Thymus (tissue), 11 donors: ENCODE results near the gene TBX5. TPM values are rescaled to one million over a fixed set of nuclear protein-coding genes. Genes with fewer than 3 reads are reported as not detected.

Experiments
- DNase-seq, 9 donors: peaks; one replicate each; pipeline ENCODE4 v3.0.0-alpha.2; 2013; ENCODE audit warnings: low spot score in 9 of 9, low read depth in 6 of 9, missing footprints in 1 of 9
- H3K27ac ChIP-seq, 2 donors: one replicate each; pipeline ENCODE4 v1.5.1; 2013; ENCODE audit warnings: control low read depth in 1 of 2, low read depth in 1 of 2, low read length in 1 of 2, mild to moderate bottlenecking in 1 of 2, moderate library complexity in 1 of 2
- H3K27me3 ChIP-seq, 2 donors: one replicate each; pipeline ENCODE4 v1.5.1; 2013; ENCODE audit warnings: low read length in 1 of 2; ENCODE audit not compliant: control insufficient read depth in 2 of 2, insufficient read depth in 1 of 2
- H3K36me3 ChIP-seq, 2 donors: one replicate each; pipeline ENCODE4 v1.5.1; 2013; ENCODE audit warnings: low read length in 1 of 2, mild to moderate bottlenecking in 1 of 2, moderate library complexity in 1 of 2; ENCODE audit not compliant: control insufficient read depth in 2 of 2, insufficient read depth in 2 of 2
- H3K4me1 ChIP-seq, 2 donors: one replicate each; pipeline ENCODE4 v1.5.1; 2013; ENCODE audit warnings: low read length in 2 of 2; ENCODE audit not compliant: control insufficient read depth in 2 of 2, insufficient read depth in 2 of 2
- H3K4me3 ChIP-seq, 2 donors: one replicate each; pipeline ENCODE4 v1.5.1; 2013; ENCODE audit warnings: low read length in 2 of 2, control low read depth in 1 of 2, mild to moderate bottlenecking in 1 of 2
- H3K9me3 ChIP-seq, 2 donors: one replicate each; pipeline ENCODE4 v1.5.1; 2013; ENCODE audit warnings: low read length in 1 of 2, mild to moderate bottlenecking in 1 of 2; ENCODE audit not compliant: control insufficient read depth in 2 of 2, insufficient read depth in 1 of 2
- WGBS: extraction: QIAGEN DNeasy Blood & Tissue Kit; methylation state at CpG from one replicate; pipeline ENCODE4 v1.1.7; 2013; 5-methylcytosine and 5-hydroxymethylcytosine counted together
- polyA plus RNA-seq: library from polyadenylated mRNA; stranded (reverse); fragments of 200-250 nt; gene quantifications from one replicate; pipeline ENCODE4 v1.2.3, GENCODE V29; 2013
- total RNA-seq: library from RNA; stranded (reverse); fragments of 120-200 nt; gene quantifications from one replicate; pipeline ENCODE4 v1.2.4, GENCODE V29; 2013
- donor health status: healthy.

TBX5 gene
- total and polyA plus RNA-seq, 2 donors, result 0.02 TPM; not detected in 1

- no peak overlapping the region for H3K4me3 ChIP-seq
- H3K27me3 ChIP-seq, result peaks cover 57 to 75% of the 10 kb centered on the region in 2 donors
- H3K36me3 ChIP-seq, result no peaks in the 10 kb centered on the region
- DNase-seq, result no peak
- H3K4me1 ChIP-seq, result no peaks in the 10 kb centered on the region
- no peaks in the 10 kb centered on the region for H3K9me3 ChIP-seq
- H3K27ac ChIP-seq, result no peak overlapping the region
- 28% methylated on average over 11 of the region's 11 CpGs for WGBS
These were observed 9.1 kb upstream of the TBX5 start for GRCh38 chr12:114414866-114415524.

- H3K27me3 ChIP-seq, result peaks cover 65 to 80% of the 10 kb centered on the region in 2 donors
- no peak overlapping the region for H3K4me3 ChIP-seq
These were observed 8.3 kb upstream of the TBX5 start for GRCh38 chr12:114414031-114414865.

DNA sequence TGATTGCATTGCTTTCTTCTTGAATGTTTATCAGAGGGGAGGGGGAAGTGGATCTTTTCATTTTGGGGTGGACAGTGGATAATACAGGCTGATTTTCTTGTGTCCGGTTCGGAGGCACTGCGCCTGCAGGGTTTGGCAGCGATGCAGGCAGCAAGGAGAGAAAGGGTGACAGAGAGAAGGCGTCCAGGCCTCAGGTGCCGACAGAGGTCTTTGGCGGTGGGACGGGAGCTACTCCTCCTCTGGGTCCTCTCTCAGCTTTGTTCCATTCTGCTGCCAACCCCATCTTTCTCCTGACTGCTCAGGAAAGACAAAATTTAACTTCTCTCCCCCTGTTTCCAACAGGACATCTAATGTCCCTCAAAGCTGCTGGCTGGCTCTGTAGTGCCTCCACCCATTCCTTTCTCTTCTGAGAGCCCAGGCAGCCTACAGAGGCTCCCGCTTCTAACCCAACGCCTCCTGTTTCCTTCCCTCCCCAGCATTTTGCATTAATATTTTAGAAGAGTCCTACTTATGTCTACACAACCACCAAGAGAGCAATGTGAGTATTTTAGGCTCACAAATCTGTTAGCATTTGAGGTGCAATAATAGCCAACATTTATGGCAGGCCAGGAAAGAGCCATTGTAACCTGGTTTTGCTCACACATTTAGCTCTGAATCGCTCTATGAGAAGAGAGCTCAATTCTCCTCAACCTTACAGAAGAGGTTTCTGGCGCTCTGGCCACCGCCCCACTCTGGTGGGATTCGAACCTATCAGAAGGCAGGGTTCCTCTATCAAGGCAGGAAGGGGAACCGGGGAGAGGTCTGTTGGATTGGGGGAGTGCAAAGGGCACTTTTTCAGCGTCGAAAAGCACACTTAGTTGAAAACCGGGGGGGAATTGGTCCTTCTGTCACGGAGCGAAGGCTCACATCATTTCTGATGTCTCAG is 7.1 kb upstream of the TBX5 start:
- no peak overlapping the region for H3K27ac ChIP-seq
- peaks cover 76 to 90% of the 10 kb centered on the region in 2 donors for H3K27me3 ChIP-seq
- H3K36me3 ChIP-seq, result no peaks in the 10 kb centered on the region
- no peaks in the 10 kb centered on the region for H3K4me1 ChIP-seq
- WGBS, result 7% methylated on average over 20 of the region's 20 CpGs
- DNase-seq, result no peak
- H3K4me3 ChIP-seq, result no peak overlapping the region
- no peaks in the 10 kb centered on the region for H3K9me3 ChIP-seq

More at GRCh38 chr12:114414031-114414865, 8.3 kb upstream of the TBX5 start:
- Histone ChIP-seq H3K4me1 (no peaks in the 10 kb centered on the region), H3K9me3 (no peaks in the 10 kb centered on the region), H3K36me3 (no peaks in the 10 kb centered on the region), H3K27ac (no peak overlapping the region)
- 4% methylated on average over 48 of the region's 48 CpGs for WGBS
- DNase-seq, result no peak

DNA sequence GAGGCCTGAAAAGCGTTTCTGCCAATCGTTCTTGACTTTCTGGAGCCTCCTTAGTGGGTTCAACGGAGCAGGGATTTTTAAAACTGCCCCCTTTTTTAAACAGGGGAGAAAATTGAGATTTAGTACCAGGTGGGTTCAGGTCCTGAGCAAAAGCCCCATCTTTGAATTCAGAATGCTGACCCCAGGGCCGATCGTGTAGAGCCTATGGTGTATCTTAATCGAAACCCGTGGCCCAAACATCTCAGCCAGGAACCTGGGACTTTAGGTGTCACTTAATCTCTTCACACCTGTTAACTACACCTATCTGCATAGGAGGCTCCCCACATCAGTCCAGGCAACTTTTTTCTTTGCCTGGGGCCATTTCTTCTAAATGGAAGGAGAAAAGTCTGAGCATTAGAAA is 6.4 kb upstream of the TBX5 start:
- Histone ChIP-seq H3K36me3 (no peaks in the 10 kb centered on the region), H3K27me3 (peaks cover 84 to 95% of the 10 kb centered on the region in 2 donors), H3K27ac (no peak overlapping the region), H3K4me1 (no peaks in the 10 kb centered on the region), H3K4me3 (no peak overlapping the region), H3K9me3 (no peaks in the 10 kb centered on the region)
- 6% methylated on average over 7 of the region's 7 CpGs for WGBS
- DNase-seq, result no peak

- DNase-seq, result no peak
- Histone ChIP-seq H3K9me3 (no peaks in the 10 kb centered on the region), H3K4me1 (no peaks in the 10 kb centered on the region), H3K27ac (no peak overlapping the region), H3K36me3 (no peaks in the 10 kb centered on the region), H3K4me3 (no peak overlapping the region), H3K27me3 (peaks cover 94 to 100% of the 10 kb centered on the region in 2 donors)
- WGBS, result 16% methylated on average over 14 of the region's 14 CpGs
These were observed 5.3 kb upstream of the TBX5 start for GRCh38 chr12:114411071-114411837.

- 6% methylated on average over 12 of the region's 12 CpGs for WGBS
- H3K27ac ChIP-seq, result no peak overlapping the region
- no peaks in the 10 kb centered on the region for H3K4me1 ChIP-seq
- H3K4me3 ChIP-seq, result no peak overlapping the region
- DNase-seq, result no peak
- H3K9me3 ChIP-seq, result no peaks in the 10 kb centered on the region
- H3K27me3 ChIP-seq, result peaks cover 95 to 100% of the 10 kb centered on the region in 2 donors
- H3K36me3 ChIP-seq, result no peaks in the 10 kb centered on the region
These were observed 4.1 kb upstream of the TBX5 start for GRCh38 chr12:114409852-114410600.

- 3% methylated on average over 71 of the region's 71 CpGs for WGBS
- H3K4me3 ChIP-seq, result no peak overlapping the region
- H3K27me3 ChIP-seq, result peaks cover 95 to 100% of the 10 kb centered on the region in 2 donors
- H3K36me3 ChIP-seq, result no peaks in the 10 kb centered on the region
- H3K27ac ChIP-seq, result no peak overlapping the region
- H3K4me1 ChIP-seq, result no peaks in the 10 kb centered on the region
- H3K9me3 ChIP-seq, result peaks cover 0 to 1% of the 10 kb centered on the region in 2 donors
- no peak for DNase-seq
These were observed 3.2 kb upstream of the TBX5 start for GRCh38 chr12:114408886-114409851.
